Stimulated activated CD8-positive, alpha-beta memory T cell treated with anti-CD3 and anti-CD28 coated beads, Interleukin-7, amount 100 ng/mL, for 1 hour (primary cell): ENCODE results near the gene SLC22A31.

ENCODE experiments used
- DNase-seq, 2 donors: peaks; one replicate each; pipeline ENCODE4 v3.0.0-alpha.2; 2020; ENCODE audit warnings: low read depth in 2 of 2

The SLC22A31 gene

GRCh38 chr16:89216315-89217137, 16.2 kb upstream of the SLC22A31 start:
- peak; percentile 67 to 73 for DNase-seq

- DNase-seq = no peak
Observed at GRCh38 chr16:89210904-89211515, 10.7 kb upstream of the SLC22A31 start.

- DNase-seq = no peak
Observed at GRCh38 chr16:89210165-89210903, 10.0 kb upstream of the SLC22A31 start.

- DNase-seq = no peak
Observed at GRCh38 chr16:89209522-89210044, 9.2 kb upstream of the SLC22A31 start.

- no peak for DNase-seq
Observed at GRCh38 chr16:89207993-89208392, 7.7 kb upstream of the SLC22A31 start.

GRCh38 chr16:89202422-89203215, 2.3 kb upstream of the SLC22A31 start:
- DNase-seq = no peak

GRCh38 chr16:89201439-89202377, 1.4 kb upstream of the SLC22A31 start:
- peak; percentile 49 for DNase-seq

- no peak for DNase-seq
Observed at GRCh38 chr16:89200850-89201411, 594 bp upstream of the SLC22A31 start.

GRCh38 chr16:89199241-89200123, 855 bp downstream of the SLC22A31 start:
- no peak for DNase-seq

- DNase-seq = no peak
Observed at GRCh38 chr16:89198417-89199240, 1.7 kb downstream of the SLC22A31 start.

GRCh38 chr16:89197633-89198416, 2.5 kb downstream of the SLC22A31 start:
- DNase-seq = no peak

GRCh38 chr16:89197033-89197632, 3.2 kb downstream of the SLC22A31 start:
- no peak for DNase-seq

GRCh38 chr16:89195521-89196171, 4.7 kb downstream of the SLC22A31 start:
- DNase-seq = no peak

- no peak for DNase-seq
Observed at GRCh38 chr16:89194340-89195311, 5.7 kb downstream of the SLC22A31 start.
